Esophagus squamous epithelium (tissue), 4 donors: ENCODE data around the gene PPM1G.
"Not testable (repeated sequence)": the region's sequence is repeated elsewhere in the genome, so short reads cannot be mapped to it uniquely, and the experiment has no call there.

Experiments used
- POLR2A ChIP-seq, 4 donors: fragments of 450-650 bp; IDR thresholded peaks; one replicate each; pipeline ENCODE4 v1.6.1; 2017; ENCODE audit warnings: antibody characterized with exemption in 4 of 4, mild to moderate bottlenecking in 4 of 4, moderate library complexity in 3 of 4
- TF ChIP-seq, protein P1 (sequence below), 6 experiments: fragments of 450-650 bp in 4 of 6; fragments of 200-600 bp in 2 of 6; sonication (generic) in 2 of 6; IDR thresholded peaks; one replicate each; pipeline ENCODE4 v1.5.1; 2016 to 2019; ENCODE audit warnings: antibody characterized with exemption in 6 of 6, mild to moderate bottlenecking in 4 of 6, moderate library complexity in 4 of 6

DNA sequence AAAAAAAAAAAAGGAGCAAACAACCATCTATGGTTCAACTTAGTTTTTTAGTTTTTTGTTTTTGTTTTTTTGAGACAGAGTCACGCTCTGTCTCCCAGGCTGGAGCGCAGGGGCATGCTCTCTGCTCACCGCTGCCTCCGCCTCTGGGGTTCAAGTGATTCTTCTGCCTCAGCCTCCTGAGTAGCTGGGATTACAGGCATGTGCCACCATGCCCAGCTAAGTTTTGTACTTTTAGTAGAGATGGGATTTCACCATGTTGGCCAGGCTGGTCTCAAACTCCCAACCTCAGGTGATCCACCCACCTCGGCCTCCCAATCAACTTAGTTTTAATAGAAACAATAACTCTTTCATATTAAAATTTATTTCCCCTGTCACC, 56.0 kb downstream of the PPM1G start:
- TF ChIP-seq, protein P1, sequence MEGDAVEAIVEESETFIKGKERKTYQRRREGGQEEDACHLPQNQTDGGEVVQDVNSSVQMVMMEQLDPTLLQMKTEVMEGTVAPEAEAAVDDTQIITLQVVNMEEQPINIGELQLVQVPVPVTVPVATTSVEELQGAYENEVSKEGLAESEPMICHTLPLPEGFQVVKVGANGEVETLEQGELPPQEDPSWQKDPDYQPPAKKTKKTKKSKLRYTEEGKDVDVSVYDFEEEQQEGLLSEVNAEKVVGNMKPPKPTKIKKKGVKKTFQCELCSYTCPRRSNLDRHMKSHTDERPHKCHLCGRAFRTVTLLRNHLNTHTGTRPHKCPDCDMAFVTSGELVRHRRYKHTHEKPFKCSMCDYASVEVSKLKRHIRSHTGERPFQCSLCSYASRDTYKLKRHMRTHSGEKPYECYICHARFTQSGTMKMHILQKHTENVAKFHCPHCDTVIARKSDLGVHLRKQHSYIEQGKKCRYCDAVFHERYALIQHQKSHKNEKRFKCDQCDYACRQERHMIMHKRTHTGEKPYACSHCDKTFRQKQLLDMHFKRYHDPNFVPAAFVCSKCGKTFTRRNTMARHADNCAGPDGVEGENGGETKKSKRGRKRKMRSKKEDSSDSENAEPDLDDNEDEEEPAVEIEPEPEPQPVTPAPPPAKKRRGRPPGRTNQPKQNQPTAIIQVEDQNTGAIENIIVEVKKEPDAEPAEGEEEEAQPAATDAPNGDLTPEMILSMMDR (IDR thresholded peaks at IDR 0.05), result not testable (repeated sequence)
- TF ChIP-seq POLR2A (IDR thresholded peaks at IDR 0.05), result not testable (repeated sequence)
